Panc1 (cell line): ENCODE results near the gene GRAMD4. TPM values are rescaled to one million over a fixed set of nuclear protein-coding genes. Genes with fewer than 3 reads are reported as not detected.

ENCODE experiments used
- ATAC-seq: fragments of 200-7000 bp; cut with Tn5 transposase; 2 replicates; pipeline ENCODE4 v1.9.1; 2020; ENCODE audit warnings: mild to moderate bottlenecking, moderate library complexity
- BruUV-seq: library from RNA; stranded (reverse); fragments of 400-500 nt; replicated peaks from 2 replicates; lab custom pipeline; 2021; lab: Mats Ljungman, UMichigan
- CTCF ChIA-PET: fragments of 300-600 bp; sonication (Branson Sonifier 250); formaldehyde crosslinking; loops from one replicate; lab custom pipeline; 2022; ENCODE audit warnings: antibody characterized with exemption; lab: Charles Lee
- POLR2A ChIA-PET: fragments of 300-600 bp; sonication (Branson Sonifier 250); formaldehyde crosslinking; loops from one replicate; lab custom pipeline; 2022; ENCODE audit warnings: antibody characterized with exemption; lab: Charles Lee
- DNase-seq: peaks from one replicate; pipeline ENCODE4 v3.0.0-alpha.2; 2010; ENCODE audit warnings: low read depth, low spot score
- H3K27ac ChIP-seq: 2 replicates; pipeline ENCODE4 v1.5.1; 2011; ENCODE audit warnings: mild to moderate bottlenecking, low read length, inconsistent platforms
- H3K27me3 ChIP-seq: fragments of 200-500 bp; sonication (Bioruptor generic); 2 replicates; pipeline ENCODE4 v1.6.0; 2014; ENCODE audit warnings: low read length, inconsistent platforms; ENCODE audit not compliant: control insufficient read depth, insufficient read depth
- H3K36me3 ChIP-seq: fragments of 200-500 bp; sonication (Bioruptor generic); 2 replicates; pipeline ENCODE4 v1.5.1; 2014; ENCODE audit warnings: inconsistent platforms, mild to moderate bottlenecking, low read length, moderate library complexity; ENCODE audit not compliant: control insufficient read depth, insufficient read depth
- H3K4me1 ChIP-seq: 2 replicates; pipeline ENCODE4 v1.5.1; 2011; ENCODE audit warnings: inconsistent platforms, mild to moderate bottlenecking, low read length, moderate library complexity; ENCODE audit not compliant: control insufficient read depth, insufficient read depth
- H3K4me3 ChIP-seq, 2 experiments: 2 replicates each; pipeline ENCODE4 v1.5.1; 2011 to 2012; ENCODE audit warnings: low read depth in 2 of 2, low read length in 2 of 2, mild to moderate bottlenecking in 2 of 2, inconsistent platforms in 1 of 2, moderate library complexity in 1 of 2
- H3K9me3 ChIP-seq: fragments of 200-500 bp; sonication (Bioruptor generic); 2 replicates; pipeline ENCODE4 v1.5.1; 2014; ENCODE audit warnings: low read depth, mild to moderate bottlenecking, inconsistent platforms, low read length, moderate library complexity; ENCODE audit not compliant: control insufficient read depth, insufficient read depth
- POLR2AphosphoS5 ChIP-seq: IDR thresholded peaks from 2 replicates; pipeline ENCODE4 v1.6.1; 2012; ENCODE audit warnings: mild to moderate bottlenecking, low read depth, low read length, moderate library complexity
- SIN3A ChIP-seq: IDR thresholded peaks from 2 replicates; pipeline ENCODE4 v1.6.1; 2012; ENCODE audit warnings: low read depth, mild to moderate bottlenecking, low read length, moderate library complexity, borderline replicate concordance; ENCODE audit not compliant: insufficient read depth
- TCF7L2 ChIP-seq: IDR thresholded peaks from 2 replicates; pipeline ENCODE4 v1.6.1; 2011; ENCODE audit warnings: mild to moderate bottlenecking, low read depth, low read length, inconsistent platforms
- in situ Hi-C: cut with HindIII; loops from 2 replicates; pipeline ENCODE4 v1.10.0; 2016; ENCODE audit warnings: low sequenced_read_pairs, low pct_unique_long_range_greater_than_20kb
- intact Hi-C: fragments of 100-400 bp; cut with micrococcal nuclease; formaldehyde crosslinking; loops from one replicate; pipeline ENCODE4 v1.10.0; 2022; ENCODE audit not compliant: unreplicated experiment
- total RNA-seq: library from RNA; stranded (reverse); gene quantifications from one replicate; pipeline ENCODE4 v1.2.1, GENCODE V29; 2021; ENCODE audit not compliant: unreplicated experiment
- TF ChIP-seq, protein P1 (sequence below): fragments of 450-650 bp; IDR thresholded peaks from 2 replicates; pipeline ENCODE4 v1.5.1; 2017; ENCODE audit warnings: mild to moderate bottlenecking
- TF ChIP-seq, protein P2 (sequence below), 2 experiments: IDR thresholded peaks; 2 replicates each; pipeline ENCODE4 v1.6.1; 2011 to 2012; ENCODE audit warnings: low read depth in 2 of 2, control low read depth in 1 of 2, low read length in 1 of 2, mild to moderate bottlenecking in 1 of 2, moderate library complexity in 1 of 2; ENCODE audit not compliant: insufficient read depth in 1 of 2

The GRAMD4 gene
- total RNA-seq, 1 experiment from 2014 or later: 30.8 TPM

DNA sequence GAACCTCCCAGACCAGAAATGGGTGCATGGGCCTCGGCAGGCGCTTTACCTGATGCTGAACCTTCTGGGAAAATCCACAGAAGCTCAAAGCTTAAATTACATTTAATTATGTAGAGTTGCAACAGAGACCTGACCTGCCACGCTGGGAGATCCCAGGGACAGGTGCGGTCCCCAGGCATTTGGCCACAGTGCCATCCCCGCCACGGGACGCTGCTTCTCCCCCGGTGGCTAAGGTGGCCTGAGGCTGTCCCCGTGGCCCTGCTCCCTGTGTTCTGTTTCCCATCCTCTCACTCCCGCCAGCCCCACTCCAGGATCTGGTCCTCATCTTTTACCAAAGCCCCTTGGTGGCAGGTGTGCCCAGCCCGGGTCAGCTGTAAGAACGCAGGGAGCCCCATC, 39.6 kb downstream of the GRAMD4 start:
- no peaks in the 10 kb centered on the region for H3K4me1 ChIP-seq

DNA sequence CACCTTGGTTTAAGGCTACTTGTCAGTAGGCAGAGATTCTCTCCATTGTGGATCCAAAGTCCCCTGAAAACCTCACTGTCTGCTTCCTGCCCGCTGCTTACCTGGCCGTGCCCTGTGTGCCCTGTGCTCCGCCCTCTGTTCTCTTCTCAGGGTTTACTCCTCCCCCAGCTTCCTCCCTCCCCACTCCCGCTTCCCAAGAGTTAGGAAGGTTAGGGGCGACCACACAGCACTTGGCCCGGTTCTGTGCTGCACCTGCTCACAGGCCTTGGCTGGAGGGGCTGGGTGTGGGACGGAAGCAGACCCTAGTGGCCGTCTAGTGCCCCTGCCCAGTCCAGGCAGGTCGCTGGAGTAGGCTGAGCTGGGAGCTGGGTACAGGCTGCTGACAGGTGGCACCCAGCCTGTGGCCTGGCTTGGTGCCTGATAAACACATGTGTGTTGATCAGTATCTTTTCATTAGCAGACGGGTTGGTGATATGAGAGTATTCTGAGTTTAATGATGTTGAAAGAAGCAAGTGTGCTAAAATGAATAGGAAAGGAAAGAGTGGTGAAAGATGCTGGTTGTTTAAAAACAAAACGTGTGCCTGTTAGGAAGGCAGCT, 40.5 kb downstream of the GRAMD4 start:
- BruUV-seq: no TSS peak
- ChIA-PET POLR2A (no interaction called here), CTCF (no interaction called here)
- intact Hi-C loops (no loop called here), in situ Hi-C loops (no loop called here)
- no peak for TF ChIP-seq TCF7L2
- TF ChIP-seq, protein P1, sequence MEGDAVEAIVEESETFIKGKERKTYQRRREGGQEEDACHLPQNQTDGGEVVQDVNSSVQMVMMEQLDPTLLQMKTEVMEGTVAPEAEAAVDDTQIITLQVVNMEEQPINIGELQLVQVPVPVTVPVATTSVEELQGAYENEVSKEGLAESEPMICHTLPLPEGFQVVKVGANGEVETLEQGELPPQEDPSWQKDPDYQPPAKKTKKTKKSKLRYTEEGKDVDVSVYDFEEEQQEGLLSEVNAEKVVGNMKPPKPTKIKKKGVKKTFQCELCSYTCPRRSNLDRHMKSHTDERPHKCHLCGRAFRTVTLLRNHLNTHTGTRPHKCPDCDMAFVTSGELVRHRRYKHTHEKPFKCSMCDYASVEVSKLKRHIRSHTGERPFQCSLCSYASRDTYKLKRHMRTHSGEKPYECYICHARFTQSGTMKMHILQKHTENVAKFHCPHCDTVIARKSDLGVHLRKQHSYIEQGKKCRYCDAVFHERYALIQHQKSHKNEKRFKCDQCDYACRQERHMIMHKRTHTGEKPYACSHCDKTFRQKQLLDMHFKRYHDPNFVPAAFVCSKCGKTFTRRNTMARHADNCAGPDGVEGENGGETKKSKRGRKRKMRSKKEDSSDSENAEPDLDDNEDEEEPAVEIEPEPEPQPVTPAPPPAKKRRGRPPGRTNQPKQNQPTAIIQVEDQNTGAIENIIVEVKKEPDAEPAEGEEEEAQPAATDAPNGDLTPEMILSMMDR: no peak
- TF ChIP-seq, protein P2, sequence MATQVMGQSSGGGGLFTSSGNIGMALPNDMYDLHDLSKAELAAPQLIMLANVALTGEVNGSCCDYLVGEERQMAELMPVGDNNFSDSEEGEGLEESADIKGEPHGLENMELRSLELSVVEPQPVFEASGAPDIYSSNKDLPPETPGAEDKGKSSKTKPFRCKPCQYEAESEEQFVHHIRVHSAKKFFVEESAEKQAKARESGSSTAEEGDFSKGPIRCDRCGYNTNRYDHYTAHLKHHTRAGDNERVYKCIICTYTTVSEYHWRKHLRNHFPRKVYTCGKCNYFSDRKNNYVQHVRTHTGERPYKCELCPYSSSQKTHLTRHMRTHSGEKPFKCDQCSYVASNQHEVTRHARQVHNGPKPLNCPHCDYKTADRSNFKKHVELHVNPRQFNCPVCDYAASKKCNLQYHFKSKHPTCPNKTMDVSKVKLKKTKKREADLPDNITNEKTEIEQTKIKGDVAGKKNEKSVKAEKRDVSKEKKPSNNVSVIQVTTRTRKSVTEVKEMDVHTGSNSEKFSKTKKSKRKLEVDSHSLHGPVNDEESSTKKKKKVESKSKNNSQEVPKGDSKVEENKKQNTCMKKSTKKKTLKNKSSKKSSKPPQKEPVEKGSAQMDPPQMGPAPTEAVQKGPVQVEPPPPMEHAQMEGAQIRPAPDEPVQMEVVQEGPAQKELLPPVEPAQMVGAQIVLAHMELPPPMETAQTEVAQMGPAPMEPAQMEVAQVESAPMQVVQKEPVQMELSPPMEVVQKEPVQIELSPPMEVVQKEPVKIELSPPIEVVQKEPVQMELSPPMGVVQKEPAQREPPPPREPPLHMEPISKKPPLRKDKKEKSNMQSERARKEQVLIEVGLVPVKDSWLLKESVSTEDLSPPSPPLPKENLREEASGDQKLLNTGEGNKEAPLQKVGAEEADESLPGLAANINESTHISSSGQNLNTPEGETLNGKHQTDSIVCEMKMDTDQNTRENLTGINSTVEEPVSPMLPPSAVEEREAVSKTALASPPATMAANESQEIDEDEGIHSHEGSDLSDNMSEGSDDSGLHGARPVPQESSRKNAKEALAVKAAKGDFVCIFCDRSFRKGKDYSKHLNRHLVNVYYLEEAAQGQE (IDR thresholded peaks at IDR 0.05; ENCODE audit: insufficient read depth in 1 of 2, low read depth in 2 of 2, low read length in 1 of 2): no peak
- Histone ChIP-seq H3K27me3 (no peaks in the 10 kb centered on the region), H3K36me3 (no peaks in the 10 kb centered on the region), H3K4me1 (no peaks in the 10 kb centered on the region), H3K27ac (no peak overlapping the region), H3K9me3 (no peaks in the 10 kb centered on the region), H3K4me3 (no peak overlapping the region)
- DNase-seq (no peak), ATAC-seq (no peak)

More for the DNA sequence above, 39.6 kb downstream of the GRAMD4 start:
- H3K27ac ChIP-seq: no peak overlapping the region
- ChIA-PET POLR2A (no interaction called here), CTCF (no interaction called here)
- ATAC-seq (no peak), DNase-seq (no peak)
- intact Hi-C loops (no loop called here), in situ Hi-C loops (no loop called here)
- TF ChIP-seq SIN3A (no peak), POLR2AphosphoS5 (no peak), TCF7L2 (no peak)
- TF ChIP-seq, protein P1: no peak
- TF ChIP-seq, protein P2 (IDR thresholded peaks at IDR 0.05; ENCODE audit: insufficient read depth in 1 of 2, low read depth in 2 of 2, low read length in 1 of 2): no peak
- H3K36me3 ChIP-seq: no peaks in the 10 kb centered on the region
- no peak overlapping the region for H3K4me3 ChIP-seq
- no peaks in the 10 kb centered on the region for H3K9me3 ChIP-seq
- H3K27me3 ChIP-seq: no peaks in the 10 kb centered on the region
- BruUV-seq: no TSS peak
